Mammary epithelial cell (primary cell): ENCODE data around the gene MYO9A.

Source experiments
- CTCF ChIP-seq, 2 donors: IDR thresholded peaks in 1 of 2; conservative IDR thresholded peaks in 1 of 2; 2 replicates each; pipeline ENCODE4 v1.5.1; 2011 to 2012; ENCODE audit warnings: inconsistent platforms in 2 of 2, low read length in 2 of 2, mild to moderate bottlenecking in 2 of 2, control low read depth in 1 of 2, low read depth in 1 of 2; ENCODE audit not compliant: insufficient read depth in 1 of 2; ENCODE audit errors: extremely low read depth in 1 of 2
- EZH2 ChIP-seq: IDR thresholded peaks from 2 replicates; pipeline ENCODE4 v1.6.1; 2012; ENCODE audit warnings: low read length, inconsistent platforms, borderline replicate concordance

DNA sequence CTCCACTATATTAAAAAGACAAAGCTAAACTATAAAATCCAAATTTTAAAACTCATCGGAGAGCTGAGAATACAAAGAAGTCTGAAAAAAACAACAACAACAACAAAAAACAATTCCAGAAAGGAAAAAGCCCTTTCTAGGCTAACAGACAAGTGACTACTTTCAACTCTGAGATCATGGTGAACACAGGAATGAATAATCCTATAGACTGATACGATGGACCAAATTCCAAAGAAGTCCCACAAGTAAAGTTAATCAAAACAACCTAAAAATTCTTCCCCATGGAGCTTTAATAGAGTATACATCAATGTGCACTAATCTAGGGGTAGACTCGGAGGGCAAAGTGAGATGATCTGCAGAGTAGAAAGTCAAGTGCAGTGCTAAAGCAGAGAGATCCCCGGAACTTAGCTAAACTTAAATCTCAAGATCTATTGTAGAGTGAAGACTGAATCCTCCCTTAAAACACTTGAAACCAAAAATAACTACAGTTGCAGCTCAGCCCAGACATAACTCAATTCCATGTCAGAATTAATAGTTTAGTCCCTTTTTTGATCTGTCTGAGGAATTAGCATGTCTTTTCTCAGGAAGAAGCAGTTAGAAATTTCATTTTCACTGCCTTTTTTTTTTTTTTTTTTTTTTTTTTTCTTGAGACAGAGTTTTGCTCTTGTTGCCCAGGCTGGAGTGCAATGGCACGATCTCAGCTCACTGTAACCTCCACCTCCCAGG is 43.5 kb downstream of the MYO9A start:
- TF ChIP-seq CTCF (conservative IDR thresholded peaks at IDR 0.05 in 1 of 2, IDR thresholded peaks at IDR 0.05 in 1 of 2; ENCODE audit: extremely low read depth in 1 of 2, insufficient read depth in 1 of 2, low read depth in 1 of 2, low read length in 2 of 2) (no peak), EZH2 (no peak)
